Mammary epithelial cell (primary cell): ENCODE results near the gene CDK17.

Source experiments
- CTCF ChIP-seq, 2 donors: IDR thresholded peaks in 1 of 2; conservative IDR thresholded peaks in 1 of 2; 2 replicates each; pipeline ENCODE4 v1.5.1; 2011 to 2012; ENCODE audit warnings: inconsistent platforms in 2 of 2, low read length in 2 of 2, mild to moderate bottlenecking in 2 of 2, control low read depth in 1 of 2, low read depth in 1 of 2; ENCODE audit not compliant: insufficient read depth in 1 of 2; ENCODE audit errors: extremely low read depth in 1 of 2
- EZH2 ChIP-seq: IDR thresholded peaks from 2 replicates; pipeline ENCODE4 v1.6.1; 2012; ENCODE audit warnings: low read length, inconsistent platforms, borderline replicate concordance

- TF ChIP-seq CTCF (conservative IDR thresholded peaks at IDR 0.05 in 1 of 2, IDR thresholded peaks at IDR 0.05 in 1 of 2; ENCODE audit: extremely low read depth in 1 of 2, insufficient read depth in 1 of 2, low read depth in 1 of 2, low read length in 2 of 2) (no peak), EZH2 (no peak)
These were observed 8.8 kb upstream of the CDK17 start for GRCh38 chr12:96408993-96409392.
